Fibroblast of peridontal ligament (primary cell): ENCODE results near the gene SLC5A7.

Source experiments
- DNase-seq: peaks from one replicate; pipeline ENCODE4 v3.0.0-alpha.2; 2010; ENCODE audit errors: extremely low read depth

The SLC5A7 gene

GRCh38 chr2:107986278-107987217 is at the start of gene SLC5A7:
SLC5A7 (plus strand) TSS chr2:107986524; CDS start chr2:107988156, 1,632 bp downstream.
- DNase-seq = no peak

GRCh38 chr2:107961395-107961794 is 24.9 kb upstream of the SLC5A7 start:
- no peak for DNase-seq

GRCh38 chr2:107964185-107964584 is 22.1 kb upstream of the SLC5A7 start:
- DNase-seq = no peak

- DNase-seq = no peak
Measured at GRCh38 chr2:107984707-107985106, 1.6 kb upstream of the SLC5A7 start.

- no peak for DNase-seq
Measured at GRCh38 chr2:107988108-107988507, 1.8 kb downstream of the SLC5A7 start.

- DNase-seq = no peak
Measured at GRCh38 chr2:107989445-107989844, 3.1 kb downstream of the SLC5A7 start.

GRCh38 chr2:107990718-107991117 is 4.4 kb downstream of the SLC5A7 start:
- no peak for DNase-seq

- DNase-seq = no peak
Measured at GRCh38 chr2:107992069-107992468, 5.7 kb downstream of the SLC5A7 start.

- no peak for DNase-seq
Measured at GRCh38 chr2:107999158-107999557, 12.8 kb downstream of the SLC5A7 start.

GRCh38 chr2:108010912-108011591 is 24.7 kb downstream of the SLC5A7 start:
- no peak for DNase-seq

- DNase-seq = no peak
Measured at GRCh38 chr2:108013305-108013704, 27.0 kb downstream of the SLC5A7 start.

GRCh38 chr2:108022628-108023027 is 36.3 kb downstream of the SLC5A7 start:
- no peak for DNase-seq

- no peak for DNase-seq
Measured at GRCh38 chr2:108023776-108024175, 37.5 kb downstream of the SLC5A7 start.

- no peak for DNase-seq
Measured at GRCh38 chr2:108026092-108026794, 39.9 kb downstream of the SLC5A7 start.

- DNase-seq = no peak
Measured at GRCh38 chr2:108029496-108029895, 43.2 kb downstream of the SLC5A7 start.

GRCh38 chr2:108029912-108030311 is 43.6 kb downstream of the SLC5A7 start:
- no peak for DNase-seq

- no peak for DNase-seq
Measured at GRCh38 chr2:108031471-108031941, 45.2 kb downstream of the SLC5A7 start.

GRCh38 chr2:108034843-108035242 is 48.5 kb downstream of the SLC5A7 start:
- DNase-seq = no peak

GRCh38 chr2:108048752-108049151 is 62.4 kb downstream of the SLC5A7 start:
- DNase-seq = no peak

GRCh38 chr2:108058576-108059137 is 72.3 kb downstream of the SLC5A7 start:
- no peak for DNase-seq

- DNase-seq = no peak
Measured at GRCh38 chr2:108061439-108062042, 75.2 kb downstream of the SLC5A7 start.
